HG02981 (cell line): Measurements from ENCODE around the gene VSTM2L.
A peak's percentile ranks its signal among the peaks of the same experiment; 100 is the strongest.

Source experiments
- ATAC-seq: cut with Tn5 transposase; IDR thresholded peaks from one replicate; pipeline ENCODE4 v1.9.1; 2021; ENCODE audit warnings: mild to moderate bottlenecking, moderate library complexity; ENCODE audit not compliant: unreplicated experiment

VSTM2L gene

GRCh38 chr20:37917461-37917860 is 14.5 kb downstream of the VSTM2L start:
- no peak for ATAC-seq

GRCh38 chr20:37918035-37918434 is 15.1 kb downstream of the VSTM2L start:
- ATAC-seq: no peak

- no peak for ATAC-seq
Observed at GRCh38 chr20:37919389-37920040, 16.6 kb downstream of the VSTM2L start.

GRCh38 chr20:37920270-37920669 is 17.3 kb downstream of the VSTM2L start:
- ATAC-seq: no peak

- no peak for ATAC-seq
Observed at GRCh38 chr20:37920679-37921322, 17.9 kb downstream of the VSTM2L start.

- peak; percentile 60 for ATAC-seq
Observed at GRCh38 chr20:37921341-37921929, 18.5 kb downstream of the VSTM2L start.

GRCh38 chr20:37922016-37922415 is 19.1 kb downstream of the VSTM2L start:
- ATAC-seq: peak; percentile 54

- ATAC-seq: no peak
Observed at GRCh38 chr20:37925265-37926165, 22.6 kb downstream of the VSTM2L start.

- no peak for ATAC-seq
Observed at GRCh38 chr20:37926612-37927011, 23.7 kb downstream of the VSTM2L start.

- no peak for ATAC-seq
Observed at GRCh38 chr20:37927410-37928095, 24.6 kb downstream of the VSTM2L start.

- ATAC-seq: no peak
Observed at GRCh38 chr20:37928996-37929682, 26.2 kb downstream of the VSTM2L start.

- ATAC-seq: no peak
Observed at GRCh38 chr20:37929683-37930014, 26.7 kb downstream of the VSTM2L start.

GRCh38 chr20:37931153-37931922 is 28.4 kb downstream of the VSTM2L start:
- ATAC-seq: no peak

GRCh38 chr20:37932074-37932473 is 29.1 kb downstream of the VSTM2L start:
- no peak for ATAC-seq

- no peak for ATAC-seq
Observed at GRCh38 chr20:37932919-37933318, 30.0 kb downstream of the VSTM2L start.

GRCh38 chr20:37933786-37934633 is 31.1 kb downstream of the VSTM2L start:
- ATAC-seq: no peak

- no peak for ATAC-seq
Observed at GRCh38 chr20:37934634-37935375, 31.9 kb downstream of the VSTM2L start.

- no peak for ATAC-seq
Observed at GRCh38 chr20:37935435-37935834, 32.5 kb downstream of the VSTM2L start.
